OCI-LY3 (cell line): ENCODE measurements around the gene SPOCD1.

Source experiments
- H2AFZ ChIP-seq: fragments of 200-600, 300-600 bp; shearing (Covaris generic); 2 replicates; pipeline ENCODE4 v1.6.0; 2014; ENCODE audit warnings: antibody characterized with exemption, low read depth, low read length
- H3K27ac ChIP-seq: fragments of 200-600, 300-600 bp; sonication (generic); 2 replicates; pipeline ENCODE4 v1.5.1; 2014; ENCODE audit warnings: mild to moderate bottlenecking, low read length, moderate library complexity, mixed read lengths
- H3K27me3 ChIP-seq: fragments of 200-600, 300-600 bp; sonication (generic); 2 replicates; pipeline ENCODE4 v1.6.1; 2014; ENCODE audit warnings: low read depth, low read length, mixed read lengths
- H3K36me3 ChIP-seq: fragments of 200-600, 300-600 bp; sonication (generic); replicated peaks from 2 replicates; pipeline ENCODE3; 2014; ENCODE audit warnings: low read depth, low read length, mixed read lengths
- H3K4me1 ChIP-seq: fragments of 300-600, 200-600 bp; sonication (generic); 2 replicates; pipeline ENCODE4 v1.6.1; 2014; ENCODE audit warnings: low read length, mixed read lengths
- H3K4me2 ChIP-seq: fragments of 200-600, 300-600 bp; sonication (generic); 2 replicates; pipeline ENCODE4 v1.6.1; 2014; ENCODE audit warnings: low read length, mixed read lengths
- H3K4me3 ChIP-seq: fragments of 300-600, 200-600 bp; sonication (generic); 2 replicates; pipeline ENCODE4 v1.5.1; 2014; ENCODE audit warnings: antibody characterized with exemption, mild to moderate bottlenecking, low read length, moderate library complexity
- H3K79me2 ChIP-seq: fragments of 300-600, 200-600 bp; shearing (Covaris generic); 2 replicates; pipeline ENCODE4 v1.6.1; 2014; ENCODE audit warnings: mild to moderate bottlenecking, low read length, mixed read lengths
- H3K9ac ChIP-seq: fragments of 300-600, 200-600 bp; shearing (Covaris generic); 2 replicates; pipeline ENCODE4 v1.6.0; 2014; ENCODE audit warnings: mild to moderate bottlenecking, low read length, moderate library complexity
- H3K9me3 ChIP-seq: fragments of 200-600, 300-600 bp; shearing (Covaris generic); 2 replicates; pipeline ENCODE4 v1.6.1; 2014; ENCODE audit warnings: low read length, mixed read lengths; ENCODE audit not compliant: insufficient read depth
- H4K20me1 ChIP-seq: fragments of 200-600, 300-600 bp; sonication (generic); 2 replicates; pipeline ENCODE4 v1.6.1; 2016; ENCODE audit warnings: low read length, mixed read lengths; ENCODE audit not compliant: insufficient read depth
- CTCF ChIP-seq: fragments of 200-600, 300-600 bp; sonication (generic); IDR thresholded peaks from 2 replicates; pipeline ENCODE4 v1.5.1; 2014; ENCODE audit warnings: antibody characterized with exemption, low read length, low read depth
- EZH2phosphoT487 ChIP-seq: fragments of 200-600 bp; shearing (Covaris generic); IDR thresholded peaks from 2 replicates; pipeline ENCODE4 v1.6.1; 2018; ENCODE audit warnings: antibody characterized with exemption, mixed run types, low read depth

Gene SPOCD1

DNA sequence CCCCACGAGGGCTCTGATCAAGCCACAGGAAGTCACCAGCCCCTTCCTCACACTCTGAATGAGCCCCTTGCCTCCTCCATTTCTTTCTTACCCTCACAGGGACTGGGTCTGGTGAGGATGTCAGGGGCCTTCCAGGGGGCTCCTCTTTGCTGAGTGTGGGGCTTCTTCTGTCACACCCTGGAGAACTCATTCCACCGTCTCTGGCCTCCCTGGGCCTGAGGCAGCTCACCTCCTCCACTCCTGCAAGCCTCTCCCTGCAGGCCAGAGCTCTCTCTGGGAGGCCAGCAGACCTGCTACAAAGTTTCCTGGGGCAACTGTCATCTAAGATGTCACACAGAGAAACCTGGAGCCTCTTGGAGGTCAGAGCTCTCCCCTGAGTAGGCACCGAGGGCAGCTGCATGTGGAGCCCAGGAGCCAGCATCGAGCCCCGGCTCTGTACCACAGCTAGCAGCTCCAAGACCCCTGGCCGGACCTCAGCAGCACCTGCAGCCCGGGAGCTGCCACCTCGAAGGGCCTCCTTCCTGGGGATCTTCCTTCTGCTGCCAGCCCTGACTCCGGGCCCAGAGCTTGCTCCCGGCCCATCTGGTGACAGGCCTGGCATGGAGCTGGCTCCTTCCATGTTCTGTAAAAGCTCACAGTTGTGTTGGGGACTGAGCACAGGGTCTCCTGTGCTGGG, 1.1 kb downstream of the SPOCD1 start:
- no peaks in the 10 kb centered on the region for H3K9me3 ChIP-seq
- TF ChIP-seq CTCF (no peak), EZH2phosphoT487 (no peak)
- no peaks in the 10 kb centered on the region for H3K36me3 ChIP-seq
- no peak overlapping the region for H3K4me2 ChIP-seq
- no peaks in the 10 kb centered on the region for H3K79me2 ChIP-seq
- no peaks in the 10 kb centered on the region for H3K27me3 ChIP-seq
- no peak overlapping the region for H3K27ac ChIP-seq
- H3K4me3 ChIP-seq = no peak overlapping the region
- no peaks in the 10 kb centered on the region for H3K4me1 ChIP-seq
- no peak overlapping the region for H2AFZ ChIP-seq
- no peaks in the 10 kb centered on the region for H4K20me1 ChIP-seq
- no peak overlapping the region for H3K9ac ChIP-seq

- no peak overlapping the region for H3K9ac ChIP-seq
- H3K4me1 ChIP-seq = no peaks in the 10 kb centered on the region
- no peaks in the 10 kb centered on the region for H3K36me3 ChIP-seq
- no peak overlapping the region for H3K4me2 ChIP-seq
- no peak overlapping the region for H2AFZ ChIP-seq
- H3K4me3 ChIP-seq = no peak overlapping the region
- no peak overlapping the region for H3K27ac ChIP-seq
- no peaks in the 10 kb centered on the region for H4K20me1 ChIP-seq
- H3K79me2 ChIP-seq = no peaks in the 10 kb centered on the region
- TF ChIP-seq CTCF = no peak
- TF ChIP-seq EZH2phosphoT487 = no peak
- no peaks in the 10 kb centered on the region for H3K9me3 ChIP-seq
- no peaks in the 10 kb centered on the region for H3K27me3 ChIP-seq
Measured at GRCh38 chr1:31814041-31814511, 1.7 kb downstream of the SPOCD1 start.

- no peaks in the 10 kb centered on the region for H3K9me3 ChIP-seq
- no peaks in the 10 kb centered on the region for H3K4me1 ChIP-seq
- H3K27me3 ChIP-seq = no peaks in the 10 kb centered on the region; the same call in 1 of the 2 replicates
- H3K4me2 ChIP-seq = no peak overlapping the region
- no peak overlapping the region for H2AFZ ChIP-seq
- H3K4me3 ChIP-seq = no peak overlapping the region
- H3K36me3 ChIP-seq = no peaks in the 10 kb centered on the region
- no peak for TF ChIP-seq EZH2phosphoT487
- no peak for TF ChIP-seq CTCF
- no peaks in the 10 kb centered on the region for H3K79me2 ChIP-seq
- H3K9ac ChIP-seq = no peak overlapping the region
- no peaks in the 10 kb centered on the region for H4K20me1 ChIP-seq
- no peak overlapping the region for H3K27ac ChIP-seq
Measured at GRCh38 chr1:31812158-31812829, 3.5 kb downstream of the SPOCD1 start.

DNA sequence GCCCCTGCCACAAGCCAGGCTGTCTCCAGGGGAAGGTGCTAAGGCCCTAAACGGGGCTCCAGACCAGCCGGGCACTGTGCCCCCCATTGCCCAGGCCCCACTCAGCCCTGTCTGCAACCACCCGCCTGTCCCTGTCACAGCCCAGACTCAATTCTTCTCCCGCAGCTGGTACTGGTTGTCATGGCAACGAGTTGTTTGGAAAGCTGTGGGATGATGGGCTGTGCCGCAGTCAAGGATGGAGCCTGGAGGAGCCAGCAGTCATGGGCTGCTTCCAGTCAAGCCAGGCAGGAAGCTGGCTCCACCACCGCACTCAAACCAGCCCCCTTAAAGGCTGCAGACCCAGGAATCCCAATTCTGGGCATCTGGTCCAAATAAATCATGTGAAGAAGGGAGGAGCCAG, 4.2 kb downstream of the SPOCD1 start:
- Histone ChIP-seq H3K9ac (no peak overlapping the region), H3K27ac (no peak overlapping the region), H3K4me3 (no peak overlapping the region), H3K36me3 (no peaks in the 10 kb centered on the region), H3K4me2 (no peak overlapping the region), H3K79me2 (no peaks in the 10 kb centered on the region), H3K27me3 (no peaks in the 10 kb centered on the region; the same call in 1 of the 2 replicates), H4K20me1 (no peaks in the 10 kb centered on the region), H3K9me3 (no peaks in the 10 kb centered on the region), H2AFZ (no peak overlapping the region), H3K4me1 (no peaks in the 10 kb centered on the region)
- TF ChIP-seq CTCF (no peak), EZH2phosphoT487 (no peak)
